Tibial artery (tissue), 4 donors: ENCODE data around the gene ARHGEF6.
A peak's percentile ranks its signal among the peaks of the same experiment; 100 is the strongest.

Source experiments
- DNase-seq, 2 donors: peaks; one replicate each; pipeline ENCODE4 v3.0.0-alpha.2; 2019
- H3K27ac ChIP-seq, 2 donors: fragments of 200-600 bp; sonication (generic) in 1 of 2; 1 replicate in 1 of 2; 2 replicates in 1 of 2; pipeline ENCODE4 v1.5.1; 2018 to 2019; ENCODE audit warnings: mild to moderate bottlenecking in 1 of 2
- H3K27me3 ChIP-seq, 2 donors: fragments of 200-600 bp; sonication (generic) in 1 of 2; one replicate each; pipeline versions ENCODE4 v1.5.1 to v1.6.0; 2016 to 2019
- H3K36me3 ChIP-seq, 3 donors: fragments of 200-600 bp; sonication (generic) in 2 of 3; one replicate each; pipeline ENCODE4 v1.5.1; 2016 to 2019; ENCODE audit warnings: mild to moderate bottlenecking in 2 of 3
- H3K4me1 ChIP-seq, 4 donors: fragments of 200-600 bp; sonication (generic) in 2 of 4; 1 replicate in 3 of 4; 2 replicates in 1 of 4; pipeline ENCODE4 v1.5.1; 2016 to 2019
- H3K4me3 ChIP-seq, 2 donors: fragments of 200-600 bp; sonication (generic) in 1 of 2; 1 replicate in 1 of 2; 2 replicates in 1 of 2; pipeline ENCODE4 v1.5.1; 2018 to 2019; ENCODE audit warnings: mild to moderate bottlenecking in 2 of 2
- H3K9me3 ChIP-seq, 3 donors: fragments of 200-600 bp; sonication (generic) in 1 of 3; one replicate each; pipeline ENCODE4 v1.5.1; 2016 to 2019
- CTCF ChIP-seq, 2 experiments: fragments of 200-600 bp in 1 of 2; fragments of 450-650 bp in 1 of 2; IDR thresholded peaks; one replicate each; pipeline ENCODE4 v1.5.1; 2017 to 2019; ENCODE audit warnings: antibody characterized with exemption in 2 of 2, mild to moderate bottlenecking in 1 of 2, moderate library complexity in 1 of 2
- intact Hi-C: fragments of 100-400 bp; cut with DNase I; formaldehyde crosslinking; loops from one replicate; pipeline ENCODE4 v1.15.0; 2023; ENCODE audit warnings: low total_unique reads

The ARHGEF6 gene

GRCh38 chrX:136738049-136738729 is 42.5 kb downstream of the ARHGEF6 start:
- no peak for DNase-seq
- TF ChIP-seq CTCF (IDR thresholded peaks at IDR 0.05): no peak
- Histone ChIP-seq H3K27me3 (no peaks in the 10 kb centered on the region), H3K4me1 (no peaks in the 10 kb centered on the region), H3K4me3 (no peak overlapping the region), H3K27ac (no peak overlapping the region), H3K9me3 (no peaks in the 10 kb centered on the region), H3K36me3 (no peaks in the 10 kb centered on the region)
- intact Hi-C loops: no loop called here

- TF ChIP-seq CTCF (IDR thresholded peaks at IDR 0.05): no peak
- no peak for DNase-seq
- no peak overlapping the region for H3K27ac ChIP-seq
Observed at GRCh38 chrX:136736690-136737089, 44.0 kb downstream of the ARHGEF6 start.

GRCh38 chrX:136735601-136736000 is 45.1 kb downstream of the ARHGEF6 start:
- Histone ChIP-seq H3K27me3 (no peaks in the 10 kb centered on the region), H3K36me3 (no peaks in the 10 kb centered on the region), H3K4me3 (no peak overlapping the region), H3K4me1 (peaks cover 0 to 8% (median 0%) of the 10 kb centered on the region in 4 donors), H3K27ac (no peak overlapping the region), H3K9me3 (no peaks in the 10 kb centered on the region)
- intact Hi-C loops: no loop called here
- no peak for TF ChIP-seq CTCF (IDR thresholded peaks at IDR 0.05)
- DNase-seq: no peak

More at GRCh38 chrX:136736690-136737089, 44.0 kb downstream of the ARHGEF6 start:
- H3K27me3 ChIP-seq: no peaks in the 10 kb centered on the region
- H3K36me3 ChIP-seq: no peaks in the 10 kb centered on the region
- no peaks in the 10 kb centered on the region for H3K9me3 ChIP-seq
- peaks cover 0 to 3% (median 0%) of the 10 kb centered on the region in 4 donors for H3K4me1 ChIP-seq
- intact Hi-C loops: no loop called here
- no peak overlapping the region for H3K4me3 ChIP-seq

- Histone ChIP-seq H3K4me1 (peaks cover 0 to 8% (median 0%) of the 10 kb centered on the region in 4 donors), H3K36me3 (no peaks in the 10 kb centered on the region), H3K27me3 (no peaks in the 10 kb centered on the region), H3K27ac (no peak overlapping the region), H3K9me3 (no peaks in the 10 kb centered on the region), H3K4me3 (no peak overlapping the region)
- intact Hi-C loops: no loop called here
- no peak for TF ChIP-seq CTCF (IDR thresholded peaks at IDR 0.05)
- DNase-seq: no peak
Observed at GRCh38 chrX:136733613-136734012, 47.1 kb downstream of the ARHGEF6 start.

GRCh38 chrX:136731798-136732197 is 48.9 kb downstream of the ARHGEF6 start:
- intact Hi-C loops: no loop called here
- Histone ChIP-seq H3K4me1 (peaks cover 0 to 8% (median 0%) of the 10 kb centered on the region in 4 donors), H3K36me3 (no peaks in the 10 kb centered on the region), H3K27ac (peak overlapping the region in 1 of 2 donors; percentile 55), H3K27me3 (no peaks in the 10 kb centered on the region), H3K9me3 (no peaks in the 10 kb centered on the region), H3K4me3 (no peak overlapping the region)
- DNase-seq: no peak
- TF ChIP-seq CTCF (IDR thresholded peaks at IDR 0.05): no peak
